HG03558 (cell line): ENCODE measurements around the gene RABEPK.
A peak's percentile ranks its signal among the peaks of the same experiment; 100 is the strongest.
"Not testable (repeated sequence)": the region's sequence is repeated elsewhere in the genome, so short reads cannot be mapped to it uniquely, and the experiment has no call there.

Experiments
- ATAC-seq: cut with Tn5 transposase; IDR thresholded peaks from one replicate; pipeline ENCODE4 v1.9.1; 2021; ENCODE audit warnings: moderate number of reproducible peaks; ENCODE audit not compliant: unreplicated experiment; ENCODE audit errors: extremely low read depth

Gene RABEPK

DNA sequence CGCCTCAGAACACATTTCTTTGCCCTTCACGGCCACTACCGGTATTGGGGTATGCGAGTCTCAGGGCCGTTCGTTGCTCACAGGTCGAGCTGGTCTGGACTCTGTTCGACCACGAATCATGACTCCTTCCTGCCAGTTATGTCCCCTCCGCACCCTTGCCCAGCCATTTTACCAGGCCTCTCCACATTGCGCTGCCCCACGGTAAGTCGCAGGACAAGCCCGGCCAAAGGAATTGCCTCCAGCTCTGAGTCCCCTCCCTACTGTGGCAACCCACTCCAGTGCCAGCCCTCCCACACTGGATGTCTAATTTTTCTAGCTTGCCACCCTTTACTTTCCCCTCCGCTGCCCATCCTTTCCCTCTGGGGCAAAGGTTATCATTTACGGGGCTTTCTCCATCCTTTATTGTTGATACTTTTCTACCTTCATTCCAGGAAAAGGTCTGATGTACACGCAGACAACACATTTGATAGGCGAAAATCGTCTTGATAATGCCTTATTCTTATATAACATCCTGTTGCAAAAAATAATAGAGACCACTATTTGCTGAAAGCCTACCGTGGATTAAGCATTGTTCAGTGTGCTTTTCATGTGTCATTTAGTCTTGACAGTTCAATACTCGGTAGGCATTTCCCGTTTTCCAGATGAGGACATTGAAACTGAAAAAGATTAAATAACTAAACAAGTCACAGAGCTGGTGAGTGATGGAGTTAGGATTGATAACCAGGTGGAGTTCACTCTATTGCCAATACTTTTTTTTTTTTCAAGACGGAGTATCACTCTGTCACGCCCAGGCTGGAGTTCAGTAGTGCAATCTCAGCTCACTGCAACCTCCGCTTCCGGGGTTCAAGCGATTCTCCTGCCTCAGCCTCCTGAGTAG is 41.8 kb downstream of the RABEPK start:
- no peak for ATAC-seq

DNA sequence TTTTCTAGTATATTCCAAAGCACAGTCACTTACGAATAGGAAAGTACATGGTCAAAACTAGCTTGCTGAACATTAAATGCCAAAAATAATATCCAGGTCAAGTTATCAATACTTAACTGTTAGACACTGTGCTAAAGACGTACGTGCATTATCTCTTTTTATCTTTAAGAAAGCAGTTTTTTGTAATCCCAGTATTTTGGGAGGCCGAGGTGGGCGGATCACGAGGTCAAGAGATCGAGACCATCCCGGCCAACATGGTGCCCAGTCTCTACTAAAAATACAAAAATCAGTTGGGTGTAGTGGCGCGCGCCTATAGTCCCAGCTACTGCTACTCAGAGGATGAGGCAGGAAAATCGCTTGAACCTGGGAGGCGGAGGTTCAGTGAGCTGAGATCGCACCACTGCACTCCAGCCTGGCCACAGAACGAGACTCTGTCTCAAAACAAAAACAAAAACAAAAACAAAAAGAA is 43.5 kb downstream of the RABEPK start:
- no peak for ATAC-seq

DNA sequence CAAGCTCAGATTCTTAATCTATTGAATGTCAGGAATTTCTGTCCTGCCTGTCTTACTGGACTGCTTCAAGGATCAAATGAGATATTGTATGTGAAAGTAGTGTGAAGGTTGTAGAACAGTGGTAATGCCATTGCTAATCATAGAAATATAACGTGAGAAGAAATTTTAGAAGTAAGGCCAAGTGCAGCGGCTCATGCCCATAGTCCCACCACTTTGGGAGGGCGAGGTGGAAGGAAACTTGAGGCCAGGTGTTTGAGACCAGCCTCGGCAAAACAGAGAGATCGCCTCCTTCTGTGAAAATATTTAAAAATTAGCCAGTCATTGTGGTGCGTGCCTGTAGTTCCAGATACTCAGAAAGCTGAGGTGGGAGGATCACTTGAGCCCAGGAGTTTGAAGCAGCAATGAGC is 45.9 kb downstream of the RABEPK start:
- ATAC-seq: no peak

DNA sequence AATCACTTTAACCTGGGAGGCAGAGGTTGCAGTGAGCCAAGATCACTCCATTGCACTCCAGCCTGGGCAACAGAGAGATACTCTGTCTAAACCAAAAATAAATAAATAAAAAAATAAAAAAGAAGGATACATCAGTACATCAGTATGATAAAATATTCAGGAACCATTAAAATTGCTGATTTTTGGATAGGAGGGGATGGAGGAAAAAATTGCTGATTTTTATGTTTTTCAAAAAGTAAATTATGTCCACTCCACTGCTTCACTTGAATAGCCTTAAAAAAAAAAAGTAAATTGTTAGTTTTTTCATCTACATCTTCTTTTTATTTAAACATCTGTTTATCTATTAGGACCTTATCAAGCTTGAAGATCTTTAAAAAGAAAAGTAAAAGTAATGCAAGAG is 53.9 kb downstream of the RABEPK start:
- ATAC-seq: no peak

DNA sequence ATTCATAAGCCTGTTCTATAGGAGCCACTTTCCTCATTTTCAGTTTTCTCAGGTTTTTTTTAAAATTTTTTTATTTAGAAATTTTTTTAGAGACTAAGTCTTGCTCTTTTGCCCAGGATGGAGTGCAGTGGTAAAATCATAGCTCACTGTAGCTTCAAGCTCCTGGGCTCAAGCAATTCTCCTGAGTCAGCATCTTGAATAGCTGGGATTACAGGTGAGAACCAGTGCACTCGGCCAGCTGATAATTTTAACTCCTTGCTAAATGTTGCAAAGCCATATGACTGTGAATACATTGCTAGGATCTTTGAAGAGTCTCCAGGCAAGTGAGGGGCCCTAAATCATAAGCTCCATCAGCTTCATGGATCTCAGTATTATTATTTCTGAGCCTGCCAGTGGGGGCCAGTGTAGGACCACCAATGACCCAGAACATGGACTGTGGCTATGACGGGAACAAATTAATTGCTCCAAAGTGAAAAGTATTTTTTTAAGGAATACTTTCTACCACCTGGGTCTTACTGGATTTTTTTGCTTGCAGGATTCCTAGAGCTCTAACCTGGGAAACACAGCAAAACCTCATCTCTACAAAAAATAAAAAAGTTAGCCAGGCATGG is 55.5 kb downstream of the RABEPK start:
- ATAC-seq: no peak

DNA sequence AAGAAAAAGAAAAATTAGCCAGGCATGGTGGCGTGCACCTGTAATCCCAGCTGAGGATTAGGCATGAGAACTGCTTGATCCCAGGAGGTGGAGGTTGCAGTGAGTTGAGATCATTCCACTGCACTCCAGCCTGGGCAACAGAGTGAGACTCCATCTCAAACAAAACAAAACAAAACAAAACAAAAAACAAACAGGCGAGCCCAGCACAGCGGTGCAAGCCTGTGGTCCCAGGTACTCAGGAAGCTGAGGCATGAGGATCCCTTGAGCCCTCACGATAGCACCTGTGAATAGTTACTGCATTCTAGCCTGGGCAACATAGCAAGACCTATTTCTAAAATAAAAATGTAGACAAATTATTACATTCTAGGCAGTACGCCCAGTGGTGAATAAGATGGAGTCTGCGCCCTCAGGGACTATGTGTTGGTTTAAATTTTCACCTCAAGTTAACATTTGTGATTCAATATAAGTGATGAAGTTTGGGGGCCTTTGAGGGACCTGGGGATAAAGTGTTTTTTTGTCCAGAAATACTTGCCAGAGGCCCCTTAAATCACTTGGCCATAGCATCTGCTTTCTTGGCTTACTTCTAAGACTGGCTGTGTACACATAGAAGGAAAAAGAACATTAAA is 57.9 kb downstream of the RABEPK start:
- ATAC-seq: no peak

DNA sequence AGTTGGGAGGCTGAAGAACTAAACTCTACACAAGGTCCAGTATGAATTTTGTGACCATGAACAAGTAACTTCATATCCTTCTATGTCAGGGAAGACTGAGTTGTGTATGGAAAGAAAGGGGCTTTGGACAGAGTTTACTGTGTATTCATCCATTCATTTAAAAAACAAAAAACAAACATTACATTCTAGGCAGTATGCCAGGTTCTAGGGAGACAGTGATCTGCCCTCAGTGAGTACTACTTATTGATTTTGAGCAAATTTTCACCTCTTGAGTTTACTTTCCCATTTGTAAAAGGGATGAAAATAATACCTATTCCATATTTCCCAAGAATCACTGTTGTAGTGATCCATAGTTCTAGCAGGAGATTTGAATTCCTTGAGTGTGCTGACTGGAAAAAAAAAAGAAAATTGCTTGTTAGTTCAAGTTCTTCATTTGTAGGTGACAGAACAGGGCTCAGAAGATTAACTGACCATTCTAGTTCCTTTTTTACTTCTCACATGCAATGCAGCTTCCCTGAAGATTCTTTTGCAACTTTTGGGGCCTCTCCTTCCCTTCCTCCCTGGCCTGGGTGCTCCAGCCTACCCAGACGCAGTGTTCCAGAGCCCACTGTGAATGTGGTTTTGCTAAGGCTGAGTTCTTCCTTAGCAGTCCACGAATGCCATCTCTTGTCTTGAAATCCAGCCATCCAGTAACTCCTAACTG is 58.6 kb downstream of the RABEPK start:
- ATAC-seq: no peak

DNA sequence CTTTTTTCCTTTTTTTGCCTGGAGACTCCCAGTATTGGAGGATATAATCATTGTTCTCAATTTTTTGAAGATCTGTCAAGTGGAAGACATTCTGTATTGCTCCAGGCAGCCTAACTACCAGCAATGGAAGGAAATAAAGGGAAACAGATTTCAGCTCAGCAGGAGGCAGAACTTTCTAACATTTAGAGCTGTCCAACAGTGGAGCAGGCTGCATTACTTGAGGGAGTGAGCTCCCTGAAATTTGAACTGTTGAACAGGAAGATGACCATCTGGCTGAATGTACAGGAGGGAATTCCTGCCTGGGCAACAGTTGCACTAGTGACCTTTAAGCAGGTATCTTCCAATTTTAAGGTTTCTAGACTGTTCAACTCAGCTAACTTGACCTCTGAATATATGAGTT is 60.2 kb downstream of the RABEPK start:
- no peak for ATAC-seq

DNA sequence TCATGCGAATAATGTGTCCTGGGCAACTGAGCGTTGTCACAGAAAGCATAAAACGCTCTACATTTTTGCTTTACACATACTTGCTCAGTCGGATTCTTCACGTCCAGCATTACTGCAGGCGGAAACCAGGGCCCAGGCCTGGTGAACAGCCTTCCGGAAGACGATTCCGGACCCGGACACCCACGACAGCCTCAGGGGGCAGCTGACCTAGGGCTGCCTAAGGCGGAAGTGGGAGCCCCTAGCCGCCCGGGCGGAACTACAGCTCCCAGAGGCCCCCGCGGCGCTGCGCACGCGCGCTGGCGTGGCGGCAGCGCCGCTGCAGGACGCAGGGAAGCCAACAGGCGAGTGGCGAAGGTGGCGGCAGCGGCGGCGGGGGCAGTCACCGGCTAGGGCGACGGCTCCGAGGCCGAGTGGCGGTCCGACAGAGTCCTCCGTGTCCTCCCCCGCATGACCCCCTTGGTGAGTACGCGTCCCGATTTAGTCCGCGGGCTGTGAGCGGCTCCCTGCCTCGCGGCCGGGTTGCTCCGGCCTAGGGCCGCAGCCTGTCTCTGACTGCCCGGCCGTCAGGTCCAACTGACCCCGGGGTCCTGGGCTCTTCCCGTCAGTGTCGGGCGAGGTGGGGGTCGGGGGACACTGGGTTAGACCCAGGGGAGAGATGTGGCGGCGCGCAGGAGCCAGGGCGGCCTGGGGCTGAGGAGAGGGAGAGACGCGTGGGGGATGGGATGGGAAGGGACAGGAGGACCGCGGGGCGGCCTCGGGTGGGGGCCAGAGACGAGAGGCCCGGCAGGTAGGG is 61.4 kb downstream of the RABEPK start, which contains the start of gene GAPVD1:
TSS of gene GAPVD1 (plus strand) at position 326 of the 793 bp plus-strand sequence. CDS start 37,096 bp downstream, outside the sequence.
- peak; percentile 65 for ATAC-seq

DNA sequence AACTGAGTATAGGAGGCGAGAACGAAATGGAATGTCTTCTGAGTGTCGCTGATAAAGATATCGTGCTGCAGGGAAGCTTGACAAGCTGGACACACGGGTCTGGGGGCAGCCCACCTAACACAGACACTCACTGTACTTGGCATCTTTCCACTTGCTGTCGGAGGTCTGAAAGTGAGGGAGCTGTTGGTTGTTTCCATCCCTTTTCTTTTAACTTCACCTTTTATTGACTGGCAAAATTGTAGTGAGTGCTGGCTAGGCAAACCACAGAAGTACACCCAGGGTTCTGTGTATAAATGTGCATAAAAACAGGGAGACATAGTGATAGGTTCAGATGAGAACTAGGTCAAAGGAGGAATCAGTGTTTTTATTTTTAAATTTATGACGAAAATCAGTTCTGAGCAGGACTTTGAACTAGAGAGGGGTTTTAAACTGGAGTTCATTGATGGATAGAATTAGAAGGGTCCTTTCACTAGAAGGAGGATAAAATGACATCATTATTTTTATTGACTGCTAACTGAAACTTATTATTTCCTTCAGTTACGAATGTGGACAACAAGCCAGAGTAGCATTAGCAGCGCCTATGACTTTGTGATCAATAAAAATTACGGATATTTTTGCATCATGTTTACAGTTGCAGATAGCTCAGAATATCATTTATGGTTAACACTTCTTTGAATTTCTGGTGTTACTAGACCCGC is 62.1 kb downstream of the RABEPK start:
- no peak for ATAC-seq

DNA sequence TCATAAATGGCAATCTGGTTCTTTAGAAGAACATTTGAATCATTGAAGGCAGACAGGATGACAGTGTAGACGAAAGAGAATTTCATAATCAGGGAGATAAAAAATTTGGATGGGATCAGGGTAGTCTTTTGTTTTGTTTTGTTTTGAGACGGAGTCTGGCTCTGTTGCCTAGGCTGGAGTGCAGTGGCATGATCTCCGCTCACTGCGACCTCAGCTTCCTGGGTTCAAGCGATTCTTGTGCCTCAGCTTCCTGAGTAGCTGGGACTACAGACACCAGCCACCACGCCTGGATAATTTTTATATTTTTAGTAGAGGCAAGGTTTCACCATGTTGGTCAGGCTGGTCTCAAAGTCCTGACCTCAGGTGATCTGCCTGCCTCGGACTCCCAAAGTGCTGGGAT is 63.7 kb downstream of the RABEPK start:
- not testable (repeated sequence) for ATAC-seq

DNA sequence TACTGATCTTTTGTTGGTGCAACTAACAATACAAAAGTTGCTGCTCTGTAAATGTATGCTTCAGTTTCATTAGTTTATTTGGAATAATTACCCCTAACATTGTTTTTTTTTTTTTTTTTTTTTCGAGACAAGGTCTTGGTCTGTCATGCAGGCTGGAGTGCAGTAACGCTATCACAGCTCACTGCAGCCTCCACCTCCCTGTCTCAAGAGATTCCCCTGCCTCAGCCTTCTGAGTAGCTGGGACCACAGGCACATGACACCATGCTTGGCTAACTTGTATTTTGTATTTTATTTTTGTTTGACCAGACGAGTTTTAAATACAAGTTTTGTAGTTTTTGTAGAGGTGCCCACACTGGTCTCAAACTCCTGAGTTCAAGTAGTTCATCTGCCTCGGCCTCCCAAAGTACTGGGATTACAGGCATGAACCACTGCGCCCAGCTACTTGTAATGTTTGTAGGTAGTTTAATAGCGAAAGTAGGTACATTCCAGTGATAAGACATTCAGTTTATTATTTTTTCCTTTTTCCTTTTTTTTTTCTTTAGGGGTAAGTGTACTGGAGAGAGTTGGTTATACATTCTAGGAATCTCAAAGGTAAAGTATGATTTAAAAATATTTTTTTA is 68.2 kb downstream of the RABEPK start:
- no peak for ATAC-seq

DNA sequence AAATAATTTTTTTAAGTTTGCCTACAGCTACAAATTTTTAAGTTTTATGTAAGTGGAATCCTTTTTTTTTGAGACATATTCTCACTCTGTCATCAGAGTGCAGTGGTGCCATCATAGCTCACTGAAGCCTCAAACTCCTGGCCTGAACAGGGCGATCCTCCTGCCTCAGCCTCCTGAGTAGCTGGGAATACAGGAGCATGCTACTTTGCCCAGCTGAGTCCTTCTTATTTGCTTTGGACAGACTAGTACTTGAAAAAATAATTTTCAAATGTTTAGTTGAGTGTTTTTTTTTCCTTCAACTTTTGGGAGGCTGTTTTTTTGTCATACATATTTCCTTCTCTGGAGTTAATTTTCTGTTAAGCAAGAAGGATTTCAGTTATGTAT is 68.7 kb downstream of the RABEPK start:
- ATAC-seq: no peak

DNA sequence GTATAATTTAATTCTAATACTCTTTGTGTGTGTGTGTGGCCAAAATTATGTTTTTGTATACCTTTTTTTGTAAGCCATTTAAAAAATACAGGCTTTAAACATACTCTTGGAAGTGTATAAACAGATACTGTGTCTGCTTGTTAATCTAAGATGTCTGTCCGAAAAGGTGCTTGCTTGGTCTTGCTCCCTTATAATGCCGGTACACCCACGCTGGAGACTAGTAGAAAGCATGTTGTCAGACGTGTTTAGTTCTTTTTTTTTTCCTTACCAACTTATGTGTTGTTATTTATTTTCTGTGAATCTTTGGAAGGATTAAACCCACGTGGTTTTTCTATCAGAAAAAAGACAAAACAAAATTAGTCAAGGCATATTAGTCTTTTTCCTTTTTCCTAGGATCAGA is 70.7 kb downstream of the RABEPK start:
- ATAC-seq: no peak

DNA sequence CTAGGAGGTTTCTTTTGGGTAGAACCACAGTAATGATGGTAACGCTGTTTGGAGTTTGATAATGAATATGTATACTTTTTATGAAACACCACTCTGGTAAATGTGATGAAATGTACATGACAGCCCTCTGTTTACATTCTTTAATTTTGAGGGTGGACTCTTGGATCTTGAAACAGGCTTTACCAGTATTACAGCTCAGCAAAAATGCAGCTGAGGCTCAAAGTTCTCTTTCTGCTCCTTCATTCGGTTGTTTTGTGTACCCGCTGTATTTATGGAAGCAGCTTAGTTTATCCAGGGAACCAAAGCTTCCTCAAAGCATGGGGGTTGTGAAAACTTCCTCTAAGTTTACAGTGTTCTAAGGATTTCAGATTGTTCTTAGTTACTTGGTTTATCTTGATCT is 72.4 kb downstream of the RABEPK start:
- no peak for ATAC-seq

DNA sequence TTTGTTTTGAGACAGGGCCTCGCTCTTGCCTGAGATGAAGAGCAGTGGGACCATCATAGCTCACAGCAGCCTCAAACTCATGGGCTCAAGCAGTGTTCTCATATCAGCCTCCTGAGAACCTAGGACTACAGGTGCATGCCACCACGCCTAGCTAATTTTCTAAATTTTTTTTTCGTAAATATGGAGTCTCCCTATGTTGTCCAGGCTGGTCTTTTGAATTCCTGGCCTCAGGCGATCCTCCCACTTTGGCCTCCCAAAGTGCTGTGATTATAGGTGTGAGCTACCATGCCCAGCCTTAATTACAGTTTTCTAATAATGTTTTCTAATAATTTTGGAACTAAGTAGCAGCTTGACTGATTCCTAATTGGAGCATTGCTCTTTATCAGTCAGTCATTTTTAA is 76.4 kb downstream of the RABEPK start:
- no peak for ATAC-seq

DNA sequence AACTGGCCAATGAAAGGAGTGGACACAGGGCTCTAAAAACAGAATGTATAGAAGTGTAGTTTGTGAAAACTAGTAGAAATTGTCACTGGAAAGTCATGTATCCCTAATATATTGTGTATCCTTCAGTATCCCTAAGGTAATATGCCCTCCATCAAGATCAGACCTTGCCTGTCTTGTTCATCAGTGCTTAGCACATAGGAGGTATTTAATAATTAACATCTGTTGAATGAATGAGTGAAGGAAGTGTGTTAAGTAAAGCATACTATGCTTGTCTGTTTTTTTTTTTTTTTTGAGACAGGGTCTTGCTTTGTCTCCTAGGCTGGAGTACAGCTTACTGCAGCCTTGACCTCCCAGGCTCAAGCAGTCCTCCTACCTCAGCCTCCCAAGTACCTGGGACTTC is 77.1 kb downstream of the RABEPK start:
- ATAC-seq: no peak

DNA sequence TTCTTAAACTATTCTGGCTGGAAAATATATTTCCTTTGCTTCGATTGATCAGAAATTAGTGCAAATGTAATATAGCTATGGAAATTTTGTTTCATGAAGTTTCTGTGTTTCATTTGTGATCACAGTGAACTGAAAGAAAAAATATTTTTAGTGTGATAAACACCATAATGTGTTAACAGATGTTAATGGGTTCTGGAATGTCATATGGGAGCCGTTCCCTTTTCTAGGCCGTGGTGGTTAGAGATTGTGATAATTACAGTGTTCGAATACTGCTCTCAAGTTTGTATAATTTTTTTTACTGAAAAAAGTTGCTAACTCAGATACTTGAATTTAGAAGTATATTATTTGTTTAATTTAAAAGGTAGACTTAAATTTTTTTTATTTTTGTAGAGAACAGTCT is 80.6 kb downstream of the RABEPK start:
- no peak for ATAC-seq
